Keratinocyte (primary cell): ENCODE data around the gene LLGL1. TPM values are rescaled to one million over a fixed set of nuclear protein-coding genes. Genes with fewer than 3 reads are reported as not detected.

Experiments used
- DNase-seq: peaks from one replicate; pipeline ENCODE4 v3.0.0-alpha.2; 2011; ENCODE audit warnings: low read depth, missing footprints, low spot score
- FAIRE-seq: peaks from 2 replicates; lab custom pipeline; 2011; peaks lifted over from hg19 to GRCh38; lab: Jason Lieb, UNC
- H2AFZ ChIP-seq: 2 replicates; pipeline ENCODE4 v1.6.0; 2012; ENCODE audit warnings: low read length, control low read depth, inconsistent platforms; ENCODE audit not compliant: control insufficient read depth
- H3K27ac ChIP-seq: 2 replicates; pipeline ENCODE4 v1.5.1; 2011; ENCODE audit warnings: low read length; ENCODE audit not compliant: control insufficient read depth, insufficient read depth
- H3K27me3 ChIP-seq: 3 replicates; pipeline ENCODE4 v1.6.0; 2011; ENCODE audit warnings: low read length; ENCODE audit not compliant: control insufficient read depth, insufficient read depth; ENCODE audit errors: extremely low read depth
- H3K36me3 ChIP-seq, 2 experiments: 2 replicates in 1 of 2; 3 replicates in 1 of 2; pipeline ENCODE4 v1.5.1; 2011; ENCODE audit warnings: low read length in 2 of 2, mild to moderate bottlenecking in 1 of 2; ENCODE audit not compliant: control insufficient read depth in 2 of 2, insufficient read depth in 2 of 2; ENCODE audit errors: extremely low read depth in 1 of 2
- H3K4me1 ChIP-seq: 3 replicates; pipeline ENCODE4 v1.5.1; 2011; ENCODE audit warnings: low read length; ENCODE audit not compliant: control insufficient read depth, insufficient read depth; ENCODE audit errors: extremely low read depth
- H3K4me2 ChIP-seq: 3 replicates; pipeline ENCODE4 v1.6.0; 2011; ENCODE audit warnings: low read depth, low read length; ENCODE audit not compliant: control insufficient read depth, insufficient read depth; ENCODE audit errors: extremely low read depth
- H3K4me3 ChIP-seq, 3 experiments: fragments of 200-600 bp in 1 of 3; sonication (generic) in 1 of 3; 2 replicates in 2 of 3; 3 replicates in 1 of 3; pipeline ENCODE4 v1.5.1; 2011 to 2016; ENCODE audit warnings: low read length in 3 of 3, mild to moderate bottlenecking in 3 of 3, control low read depth in 2 of 3, inconsistent platforms in 1 of 3, low read depth in 1 of 3, mixed read lengths in 1 of 3, mixed run types in 1 of 3, moderate library complexity in 1 of 3; ENCODE audit not compliant: control insufficient read depth in 2 of 3, insufficient read depth in 2 of 3; ENCODE audit errors: extremely low read depth in 1 of 3
- H3K79me2 ChIP-seq: 2 replicates; pipeline ENCODE4 v1.6.0; 2012; ENCODE audit warnings: low read length; ENCODE audit not compliant: control insufficient read depth, insufficient read depth
- H3K9ac ChIP-seq: 3 replicates; pipeline ENCODE4 v1.6.0; 2011; ENCODE audit warnings: low read length; ENCODE audit not compliant: control insufficient read depth, insufficient read depth; ENCODE audit errors: extremely low read depth
- H3K9me1 ChIP-seq: 3 replicates; pipeline ENCODE4 v1.6.0; 2011; ENCODE audit warnings: low read length; ENCODE audit not compliant: control insufficient read depth, insufficient read depth; ENCODE audit errors: extremely low read depth
- H3K9me3 ChIP-seq: 2 replicates; pipeline ENCODE4 v1.5.1; 2012; ENCODE audit warnings: low read depth, low read length; ENCODE audit not compliant: control insufficient read depth
- H4K20me1 ChIP-seq: 3 replicates; pipeline ENCODE4 v1.6.0; 2011; ENCODE audit warnings: low read length; ENCODE audit not compliant: control insufficient read depth, insufficient read depth; ENCODE audit errors: extremely low read depth
- EZH2 ChIP-seq: IDR thresholded peaks from one replicate; pipeline ENCODE4 v1.6.1; 2012; ENCODE audit warnings: inconsistent platforms, mild to moderate bottlenecking, low read length, moderate library complexity
- dilution Hi-C: fragments of 300-500 bp; cut with MboI; formaldehyde crosslinking; loops from one replicate; pipeline ENCODE4 v1.7.0; 2020; ENCODE audit warnings: low sequenced_read_pairs; ENCODE audit not compliant: extremely low pct_ligation_motif_present
- polyA plus RNA-seq, 5 experiments: library from polyadenylated mRNA; depleted of rRNA in 3 of 5; stranded (reverse) in 3 of 5; stranded (forward) in 1 of 5; unstranded in 1 of 5; fragments of >200 nt; gene quantifications; 1 replicate in 1 of 5; 2 replicates in 3 of 5; 3 replicates in 1 of 5; pipeline versions ENCODE4 v1.2.1 to v1.2.3, GENCODE V29; 2011 to 2012; ENCODE audit warnings: missing spikeins in 2 of 5, low read depth in 1 of 5, low replicate concordance in 1 of 5
- TF ChIP-seq, protein P1 (sequence below), 3 experiments: IDR thresholded peaks in 1 of 3; conservative IDR thresholded peaks in 1 of 3; optimal IDR thresholded peaks in 1 of 3; 2 replicates in 2 of 3; 3 replicates in 1 of 3; pipeline versions ENCODE3 to v1.5.1; 2011; ENCODE audit warnings: low read length in 3 of 3, mild to moderate bottlenecking in 3 of 3, moderate library complexity in 2 of 3, control low read depth in 1 of 3, inconsistent platforms in 1 of 3; ENCODE audit not compliant: insufficient read depth in 2 of 3; ENCODE audit errors: extremely low read depth in 1 of 3

The LLGL1 gene
- polyA plus RNA-seq, 1 donor (not counting 4 experiments of a cell fraction or from before 2014, with no cell fraction given): 13.8 TPM

DNA sequence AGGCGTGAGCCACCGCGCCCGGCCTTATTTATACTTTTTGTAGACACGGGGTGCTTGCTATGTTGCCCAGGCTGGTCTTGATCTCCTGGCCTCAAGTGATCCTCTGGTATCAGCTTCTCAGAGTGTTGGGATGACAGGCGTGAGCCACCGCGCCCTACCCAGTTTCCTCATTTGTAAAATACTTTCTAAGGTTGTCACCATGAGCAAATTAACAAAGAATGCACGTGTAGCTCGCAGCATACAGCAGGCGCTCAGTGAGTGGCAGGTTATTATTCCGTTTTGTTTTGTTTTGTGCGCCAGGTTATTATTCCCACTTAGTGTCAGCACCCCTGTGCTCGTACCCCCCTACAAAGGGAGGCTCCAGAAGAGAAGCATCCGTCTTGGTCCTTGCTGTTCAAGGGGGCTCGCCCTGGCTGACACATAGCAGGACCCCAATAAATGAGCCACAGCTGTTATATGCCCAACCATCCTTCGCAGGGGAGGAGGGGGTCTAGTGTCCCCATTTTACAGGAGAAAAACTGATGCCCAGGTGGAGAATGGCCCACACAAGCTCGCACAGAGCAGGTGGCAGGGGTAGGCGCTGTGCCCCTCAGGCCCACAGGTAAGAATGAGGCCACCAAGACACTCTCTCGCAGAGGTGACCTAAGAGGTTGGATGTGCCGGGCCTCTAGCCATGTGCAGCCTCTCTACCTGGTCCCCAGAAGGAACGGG, 34.3 kb downstream of the LLGL1 start:
- H3K4me1 ChIP-seq: peaks cover 33% of the 10 kb centered on the region
- dilution Hi-C loops: no loop called here
- TF ChIP-seq EZH2: no peak
- TF ChIP-seq, protein P1, sequence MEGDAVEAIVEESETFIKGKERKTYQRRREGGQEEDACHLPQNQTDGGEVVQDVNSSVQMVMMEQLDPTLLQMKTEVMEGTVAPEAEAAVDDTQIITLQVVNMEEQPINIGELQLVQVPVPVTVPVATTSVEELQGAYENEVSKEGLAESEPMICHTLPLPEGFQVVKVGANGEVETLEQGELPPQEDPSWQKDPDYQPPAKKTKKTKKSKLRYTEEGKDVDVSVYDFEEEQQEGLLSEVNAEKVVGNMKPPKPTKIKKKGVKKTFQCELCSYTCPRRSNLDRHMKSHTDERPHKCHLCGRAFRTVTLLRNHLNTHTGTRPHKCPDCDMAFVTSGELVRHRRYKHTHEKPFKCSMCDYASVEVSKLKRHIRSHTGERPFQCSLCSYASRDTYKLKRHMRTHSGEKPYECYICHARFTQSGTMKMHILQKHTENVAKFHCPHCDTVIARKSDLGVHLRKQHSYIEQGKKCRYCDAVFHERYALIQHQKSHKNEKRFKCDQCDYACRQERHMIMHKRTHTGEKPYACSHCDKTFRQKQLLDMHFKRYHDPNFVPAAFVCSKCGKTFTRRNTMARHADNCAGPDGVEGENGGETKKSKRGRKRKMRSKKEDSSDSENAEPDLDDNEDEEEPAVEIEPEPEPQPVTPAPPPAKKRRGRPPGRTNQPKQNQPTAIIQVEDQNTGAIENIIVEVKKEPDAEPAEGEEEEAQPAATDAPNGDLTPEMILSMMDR (optimal IDR thresholded peaks at IDR 0.05 in 1 of 3, IDR thresholded peaks at IDR 0.05 in 1 of 3, conservative IDR thresholded peaks at IDR 0.05 in 1 of 3; ENCODE audit: extremely low read depth in 1 of 3, insufficient read depth in 2 of 3, low read length in 3 of 3): no peak

DNA sequence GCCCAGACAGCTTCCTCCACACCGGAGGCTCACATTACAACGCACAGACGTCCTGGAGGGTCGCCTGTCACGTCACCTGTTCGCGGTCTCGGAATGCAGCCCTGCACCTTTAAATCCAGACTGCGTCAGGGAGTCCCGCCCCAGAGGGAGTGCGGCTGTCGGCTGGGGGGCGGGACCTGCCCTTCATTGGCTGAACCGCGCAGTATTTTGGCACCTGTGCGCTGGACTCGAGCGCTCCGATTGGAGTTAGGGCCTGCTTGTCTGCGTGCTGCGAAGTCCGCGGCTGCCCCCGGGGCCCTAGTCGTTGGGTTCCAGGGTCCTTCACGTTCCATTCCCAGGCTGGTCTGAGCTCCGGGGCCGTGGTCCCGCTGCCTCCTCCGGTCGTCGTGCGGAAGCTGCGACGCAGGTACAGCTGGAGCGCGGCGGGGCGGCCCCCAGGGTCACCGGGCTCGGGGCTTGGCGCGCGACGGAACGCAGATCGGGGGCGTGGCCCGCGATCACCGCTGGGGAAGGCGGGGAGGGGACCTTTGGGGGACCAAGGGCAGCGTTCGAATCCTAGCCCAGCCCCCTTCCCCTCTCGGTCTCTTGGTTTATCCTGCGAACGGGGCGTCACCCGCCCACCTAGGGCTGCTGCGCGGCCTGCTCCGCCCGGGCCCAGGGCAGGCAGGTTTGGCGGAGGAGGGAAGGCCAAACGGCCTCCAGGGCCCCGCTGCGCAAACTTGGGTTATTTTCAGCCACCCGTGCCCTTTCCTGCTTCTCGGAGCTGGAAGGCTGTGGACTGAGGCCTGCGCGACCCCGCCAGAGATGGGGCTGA, 35.1 kb downstream of the LLGL1 start, which contains the start of gene MIEF2:
Gene MIEF2 (plus strand): TSS at position 331 of the 814 bp plus-strand sequence. CDS start 2,059 bp downstream, outside the sequence.
- Histone ChIP-seq H3K9me1 (peaks cover 7% of the 10 kb centered on the region), H3K4me2 (peak within 1 kb of the TSS; percentile 99), H3K9me3 (no peaks in the 10 kb centered on the region), H3K79me2 (peaks cover 44% of the 10 kb centered on the region), H2AFZ (peak within 1 kb of the TSS; percentile 88), H3K27ac (peak within 1 kb of the TSS; percentile 92), H3K27me3 (no peaks in the 10 kb centered on the region), H3K4me1 (peaks cover 33% of the 10 kb centered on the region), H3K9ac (peak within 1 kb of the TSS; percentile 93), H4K20me1 (peaks cover 12% of the 10 kb centered on the region), H3K36me3 (peaks cover 22 to 30% of the 10 kb centered on the region in 2 experiments), H3K4me3 (peak within 1 kb of the TSS; percentile 75 to 97 (median 90))
- FAIRE-seq (peak; percentile 26), DNase-seq (peak; percentile 73)
- TF ChIP-seq, protein P1 (optimal IDR thresholded peaks at IDR 0.05 in 1 of 3, IDR thresholded peaks at IDR 0.05 in 1 of 3, conservative IDR thresholded peaks at IDR 0.05 in 1 of 3; ENCODE audit: extremely low read depth in 1 of 3, insufficient read depth in 2 of 3, low read length in 3 of 3): no peak
- no peak for TF ChIP-seq EZH2
- dilution Hi-C loops: no loop called here

More for the DNA sequence above, 34.3 kb downstream of the LLGL1 start:
- H4K20me1 ChIP-seq: peaks cover 12% of the 10 kb centered on the region
- H3K27me3 ChIP-seq: no peaks in the 10 kb centered on the region
- no peak for DNase-seq
- peaks cover 52% of the 10 kb centered on the region for H3K79me2 ChIP-seq
- peak overlapping the region; percentile 75 for H2AFZ ChIP-seq
- H3K9ac ChIP-seq: peak overlapping the region; percentile 93
- peaks cover 27 to 32% of the 10 kb centered on the region in 2 experiments for H3K36me3 ChIP-seq
- peak overlapping the region; percentile 92 for H3K27ac ChIP-seq
- no peaks in the 10 kb centered on the region for H3K9me3 ChIP-seq
- FAIRE-seq: peak; percentile 87
- H3K4me3 ChIP-seq: peak overlapping the region; percentile 75 to 97 (median 90)
- peaks cover 7% of the 10 kb centered on the region for H3K9me1 ChIP-seq
- peak overlapping the region; percentile 99 for H3K4me2 ChIP-seq
